Heart left ventricle (tissue), 16 donors: ENCODE measurements around the gene BTBD19. TPM values are rescaled to one million over a fixed set of nuclear protein-coding genes. Genes with fewer than 3 reads are reported as not detected.
"Not testable (repeated sequence)": the region's sequence is repeated elsewhere in the genome, so short reads cannot be mapped to it uniquely, and the experiment has no call there.

Experiments
- ATAC-seq, 4 donors: fragments of 200-7000 bp; cut with Tn5 transposase; one replicate each; pipeline ENCODE4 v1.9.1; 2020 to 2022; ENCODE audit warnings: moderate library complexity in 4 of 4, mild to moderate bottlenecking in 3 of 4, moderate number of reproducible peaks in 1 of 4
- DNase-seq, 5 donors: peaks; one replicate each; pipeline ENCODE4 v3.0.0-alpha.2; 2020
- H3K27ac ChIP-seq, 12 donors: fragments of 200-600 bp; sonication (generic) in 4 of 12; one replicate each; pipeline versions ENCODE4 v1.5.0 to v1.8.0; 2016 to 2022; ENCODE audit warnings: mild to moderate bottlenecking in 2 of 12
- H3K27me3 ChIP-seq, 9 donors: fragments of 200-600 bp; sonication (generic) in 2 of 9; one replicate each; pipeline versions ENCODE4 v1.5.1 to v1.8.0; 2016 to 2022; ENCODE audit warnings: mild to moderate bottlenecking in 3 of 9
- H3K36me3 ChIP-seq, 9 donors: fragments of 200-600 bp; sonication (generic) in 2 of 9; one replicate each; pipeline versions ENCODE4 v1.5.0 to v1.8.0; 2018 to 2022; ENCODE audit warnings: mild to moderate bottlenecking in 2 of 9
- H3K4me1 ChIP-seq, 12 donors: fragments of 200-600 bp; sonication (generic) in 4 of 12; one replicate each; pipeline versions ENCODE4 v1.5.0 to v1.8.0; 2016 to 2022; ENCODE audit warnings: mild to moderate bottlenecking in 3 of 12
- H3K4me3 ChIP-seq, 12 donors: fragments of 200-600 bp; sonication (generic) in 4 of 12; one replicate each; pipeline versions ENCODE4 v1.5.0 to v1.8.0; 2017 to 2022; ENCODE audit warnings: mild to moderate bottlenecking in 9 of 12, moderate library complexity in 4 of 12
- H3K9me3 ChIP-seq, 12 donors: fragments of 200-600 bp; sonication (generic) in 4 of 12; one replicate each; pipeline versions ENCODE4 v1.5.0 to v1.8.0; 2016 to 2022; ENCODE audit warnings: mild to moderate bottlenecking in 1 of 12
- POLR2A ChIP-seq, 2 donors: fragments of 450-650 bp; IDR thresholded peaks; one replicate each; pipeline ENCODE4 v1.6.1; 2017; ENCODE audit warnings: antibody characterized with exemption in 2 of 2, mild to moderate bottlenecking in 2 of 2, moderate library complexity in 2 of 2
- WGBS, 4 donors: extraction: QIAGEN DNeasy Blood & Tissue Kit in 2 of 4; methylation state at CpG; one replicate each; pipeline versions ENCODE4 v1.1.5 to v1.1.7; 2013 to 2018; 5-methylcytosine and 5-hydroxymethylcytosine counted together
- intact Hi-C, 10 donors: fragments of 100-400 bp; cut with DNase I; formaldehyde crosslinking; loops; one replicate each; pipeline versions ENCODE4 v1.11.1 to v1.14.2; 2022
- polyA plus RNA-seq, 2 donors: library from polyadenylated mRNA; stranded (reverse); fragments of 200-250 nt; gene quantifications; one replicate each; pipeline ENCODE4 v1.2.3, GENCODE V29; 2013
- total RNA-seq, 9 donors: library from RNA; depleted of rRNA in 2 of 9; stranded (reverse); fragments of >200 nt in 2 of 9; fragmentation: NEBNext Ultra II Directional in 3 of 9; extraction: Animal tissue kit (Norgen Biotek cat#: 25700) in 3 of 9; gene quantifications; one replicate each; pipeline versions ENCODE4 v1.1.0 to v1.2.4, GENCODE V29; 2016 to 2023
- TF ChIP-seq, protein P1 (sequence below), 12 donors: fragments of 200-600 bp; sonication (generic) in 4 of 12; IDR thresholded peaks; one replicate each; pipeline versions ENCODE4 v1.5.0 to v1.8.0; 2018 to 2022; ENCODE audit warnings: antibody characterized with exemption in 12 of 12, mild to moderate bottlenecking in 5 of 12
- donor health status: ischemic (EF 13 %, LVEDD 7.1; RV severe dilation, severe dysfunction).
- donor health status: healthy with polysubstance abuse.
- donor health status: DM: no; HTN: yes; CAD: no.
- donor health status: DM: no; HTN: no; CAD: no.
- donor health status: ischemic (EF 25% LVEDD 6.9; RV normal size, moderate dysfunction).
- donor health status: ischemic (EF 25% LVEDD 5.7; RV mildly dilated, moderate dysfunction).
- donor health status: healthy.
- donor health status: DM: yes; HTN: yes; CAD: no.
- donor health status: ischemic (EF 35%, LVEDD 5.7; RV mildly dilated, moderate dysfunction).
- donor health status: nonischemic (EF 11% LVEDD 7.7; RV severe dilation, severe dysfunction).
- donor health status: DM: yes; HTN: yes; CAD: no.
- donor health status: PGD.
- donor health status: ischemic (EF 29% LVEDD 5.4; RV normal size, mild dysfunction).
- donor health status: nonischemic (EF 23%, LVEDD 6.1; RV moderate dilation, normal function).

BTBD19 gene
- total and polyA plus RNA-seq, 11 donors = 0.56 to 7.4 (median 2.8) TPM

DNA sequence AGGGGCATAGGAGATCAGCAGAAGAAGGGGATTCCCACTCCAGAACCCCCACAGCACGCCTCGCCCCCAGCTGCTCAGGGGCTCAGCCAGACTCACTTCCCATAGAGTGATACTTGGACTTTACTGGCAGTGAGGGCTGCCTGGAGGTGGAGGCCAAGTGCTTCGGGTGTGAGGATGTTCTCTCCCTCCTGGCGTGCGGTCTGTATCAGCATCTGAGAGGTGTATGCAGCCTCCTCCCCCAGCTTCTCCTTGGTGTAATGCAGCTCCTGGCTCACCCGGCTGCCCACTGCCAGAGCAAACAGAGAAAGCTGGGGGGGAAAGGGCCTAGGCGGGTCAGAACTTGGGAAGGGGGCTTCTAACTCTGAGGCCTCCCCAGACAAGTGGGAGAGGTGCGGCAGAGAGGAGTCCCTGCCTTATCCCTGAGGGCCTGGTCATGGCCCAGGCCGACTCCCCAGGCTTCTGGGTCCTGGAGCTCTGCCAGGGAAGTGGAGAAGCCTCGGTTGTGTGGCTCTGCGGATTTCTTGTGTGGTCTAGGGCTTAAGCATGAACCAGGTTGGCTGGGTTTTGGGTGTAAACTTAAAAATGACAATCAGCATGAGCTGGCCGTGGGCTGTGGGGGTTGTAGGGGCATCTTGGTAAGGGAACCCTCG is 23.9 kb downstream of the BTBD19 start:
- Histone ChIP-seq H3K27me3 (no peaks in the 10 kb centered on the region), H3K9me3 (no peaks in the 10 kb centered on the region), H3K4me3 (no peak overlapping the region), H3K4me1 (peaks cover 0 to 23% (median 3%) of the 10 kb centered on the region in 12 donors), H3K27ac (no peak overlapping the region), H3K36me3 (no peaks in the 10 kb centered on the region)
- TF ChIP-seq, protein P1, sequence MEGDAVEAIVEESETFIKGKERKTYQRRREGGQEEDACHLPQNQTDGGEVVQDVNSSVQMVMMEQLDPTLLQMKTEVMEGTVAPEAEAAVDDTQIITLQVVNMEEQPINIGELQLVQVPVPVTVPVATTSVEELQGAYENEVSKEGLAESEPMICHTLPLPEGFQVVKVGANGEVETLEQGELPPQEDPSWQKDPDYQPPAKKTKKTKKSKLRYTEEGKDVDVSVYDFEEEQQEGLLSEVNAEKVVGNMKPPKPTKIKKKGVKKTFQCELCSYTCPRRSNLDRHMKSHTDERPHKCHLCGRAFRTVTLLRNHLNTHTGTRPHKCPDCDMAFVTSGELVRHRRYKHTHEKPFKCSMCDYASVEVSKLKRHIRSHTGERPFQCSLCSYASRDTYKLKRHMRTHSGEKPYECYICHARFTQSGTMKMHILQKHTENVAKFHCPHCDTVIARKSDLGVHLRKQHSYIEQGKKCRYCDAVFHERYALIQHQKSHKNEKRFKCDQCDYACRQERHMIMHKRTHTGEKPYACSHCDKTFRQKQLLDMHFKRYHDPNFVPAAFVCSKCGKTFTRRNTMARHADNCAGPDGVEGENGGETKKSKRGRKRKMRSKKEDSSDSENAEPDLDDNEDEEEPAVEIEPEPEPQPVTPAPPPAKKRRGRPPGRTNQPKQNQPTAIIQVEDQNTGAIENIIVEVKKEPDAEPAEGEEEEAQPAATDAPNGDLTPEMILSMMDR (IDR thresholded peaks at IDR 0.05) = no peak
- TF ChIP-seq POLR2A (IDR thresholded peaks at IDR 0.05) = no peak
- ATAC-seq = no peak
- DNase-seq = no peak
- intact Hi-C loops = loop anchor here in 4 of 10 donors (5.0 to 10.0 kb wide), 5 partner anchors 35 to 180 kb away; partner anchors contain the start of genes BEST4 (in 1 of the 4), EIF2B3 (in 1 of the 4), HECTD3 (in 1 of the 4) and UROD (in 1 of the 4)
- 76 to 80% (median 79%) methylated on average over 13 of the region's 13 CpGs for WGBS, 4 donors

DNA sequence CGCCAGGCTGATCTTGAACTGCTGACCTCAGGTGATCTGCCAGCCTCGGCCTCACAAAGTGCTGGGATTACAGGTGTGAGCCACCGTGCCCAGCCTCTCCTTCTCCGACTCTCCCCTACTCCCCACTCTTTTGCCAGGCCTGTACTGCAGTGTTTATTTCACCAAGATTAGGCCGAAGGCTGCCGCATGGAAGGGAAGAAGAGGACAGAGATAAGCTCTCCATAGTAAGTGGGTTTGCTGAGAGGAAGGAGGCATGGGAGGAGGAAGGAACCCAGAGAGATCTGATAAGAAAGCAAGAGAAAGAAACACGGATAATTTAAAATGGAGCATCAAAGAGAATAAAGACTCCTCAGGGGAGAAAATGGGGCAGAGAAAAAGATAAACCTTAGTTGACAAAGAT is 26.0 kb downstream of the BTBD19 start:
- 63 to 69% (median 67%) methylated on average over 7 of the region's 7 CpGs for WGBS, 4 donors
- Histone ChIP-seq H3K9me3 (no peaks in the 10 kb centered on the region), H3K27ac (no peak overlapping the region), H3K36me3 (no peaks in the 10 kb centered on the region), H3K4me3 (no peak overlapping the region), H3K4me1 (peaks cover 0 to 20% (median 3%) of the 10 kb centered on the region in 12 donors), H3K27me3 (no peaks in the 10 kb centered on the region)
- TF ChIP-seq, protein P1 (IDR thresholded peaks at IDR 0.05) = no peak
- TF ChIP-seq POLR2A (IDR thresholded peaks at IDR 0.05) = no peak
- no peak for DNase-seq
- no peak for ATAC-seq
- intact Hi-C loops = loop anchor here in 5 of 10 donors (2.0 to 10.0 kb wide), 6 partner anchors 37 to 466 kb away; partner anchors contain the start of genes BEST4 (in 1 of the 5), EIF2B3 (in 1 of the 5), HECTD3 (in 1 of the 5) and UROD (in 1 of the 5)

DNA sequence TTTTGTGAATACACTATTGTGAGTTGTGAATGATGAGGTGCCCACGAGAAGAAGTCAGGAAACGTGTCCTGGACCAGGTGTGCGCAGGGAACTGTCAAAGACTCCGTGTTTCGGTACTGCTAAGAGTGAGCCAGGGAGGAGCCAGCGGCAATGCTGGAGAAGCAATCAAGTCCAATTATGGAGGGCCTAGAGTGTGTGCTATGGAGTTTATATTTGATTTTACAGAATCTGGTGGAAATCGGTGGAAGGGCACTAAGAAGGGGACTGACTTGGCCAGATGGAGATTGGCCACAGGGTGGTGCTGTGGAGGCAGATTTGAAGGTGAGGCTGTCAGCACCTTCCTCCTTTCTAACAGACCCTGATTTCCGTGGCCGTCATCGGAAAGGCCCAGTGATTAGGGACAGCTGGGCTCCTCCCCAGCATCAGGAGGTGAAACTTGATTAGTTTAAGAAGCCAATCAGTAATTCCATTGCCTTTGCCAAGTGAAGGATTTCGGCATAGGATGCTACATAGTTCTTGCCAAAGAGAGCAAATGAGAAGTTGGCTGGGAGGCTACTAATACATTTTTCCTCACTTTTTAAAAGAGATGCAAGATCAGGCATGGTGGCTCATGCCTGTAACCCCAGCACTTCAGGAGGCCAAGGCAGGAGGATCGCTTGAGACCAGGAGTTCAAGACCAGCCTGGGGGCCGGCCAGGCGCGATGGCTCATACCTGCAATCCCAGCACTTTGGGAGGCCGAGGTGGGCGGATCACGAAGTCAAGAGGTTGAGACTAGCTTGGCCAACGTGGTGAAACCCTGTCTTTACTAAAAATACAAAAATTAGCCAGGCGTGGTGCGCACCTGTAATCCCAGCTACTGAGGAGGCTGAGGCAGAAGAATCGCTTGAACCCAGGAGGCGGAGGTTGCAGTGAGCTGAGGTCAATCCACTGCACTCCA is 27.7 kb downstream of the BTBD19 start:
- intact Hi-C loops = loop anchor here in 9 of 10 donors (1.0 to 10.0 kb wide), 13 partner anchors 39 to 466 kb away; partner anchors contain the start of genes HECTD3 (in 4 of the 9), EIF2B3 (in 2 of the 9), UROD (in 2 of the 9) and BEST4 (in 1 of the 9)
- peaks cover 0 to 14% (median 3%) of the 10 kb centered on the region in 12 donors for H3K4me1 ChIP-seq
- H3K4me3 ChIP-seq = no peak overlapping the region
- H3K36me3 ChIP-seq = no peaks in the 10 kb centered on the region
- peak; percentile 65 to 89 (median 87) for ATAC-seq
- H3K27me3 ChIP-seq = no peaks in the 10 kb centered on the region
- H3K27ac ChIP-seq = no peak overlapping the region
- H3K9me3 ChIP-seq = no peaks in the 10 kb centered on the region
- DNase-seq = peak; percentile 82 to 89 (median 86)
- TF ChIP-seq POLR2A (IDR thresholded peaks at IDR 0.05) = no peak
- TF ChIP-seq, protein P1 (IDR thresholded peaks at IDR 0.05) = peak; percentile 78 to 93 (median 86)
- 65 to 69% (median 66%) methylated on average over 23 of the region's 23 CpGs for WGBS, 4 donors

DNA sequence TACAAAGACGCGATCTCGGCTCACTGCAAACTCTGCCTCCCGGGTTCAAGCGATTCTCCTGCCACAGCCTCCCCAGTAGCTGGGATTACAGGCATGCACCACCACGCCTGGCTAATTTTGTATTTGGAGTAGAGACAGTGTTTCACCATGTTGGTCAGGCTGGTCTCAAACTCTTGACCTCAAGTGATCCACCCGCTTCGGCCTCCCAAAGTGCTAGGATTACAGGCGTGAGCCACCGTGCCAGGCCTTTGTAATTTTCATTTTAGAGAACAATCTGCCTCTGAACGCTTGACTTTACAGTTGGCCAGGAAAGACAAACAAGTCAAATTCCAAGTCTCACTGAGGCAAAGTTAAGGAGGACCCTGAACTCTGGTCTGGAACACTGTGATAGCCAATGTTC is 30.0 kb downstream of the BTBD19 start:
- not testable (repeated sequence) for H3K9me3 ChIP-seq, H3K27me3 ChIP-seq, H3K36me3 ChIP-seq, DNase-seq, ATAC-seq, H3K4me3 ChIP-seq, H3K27ac ChIP-seq
- intact Hi-C loops = loop anchor here in 9 of 10 donors (5.0 to 10.0 kb wide), 10 partner anchors 41 to 464 kb away; partner anchors contain the start of genes EIF2B3 (in 2 of the 9), HECTD3 (in 2 of the 9), UROD (in 2 of the 9) and BEST4 (in 1 of the 9)
- H3K4me1 ChIP-seq = peaks cover 0 to 22% (median 8%) of the 10 kb centered on the region in 12 donors
- WGBS, 4 donors = 94 to 97% (median 96%) methylated on average over 11 of the region's 11 CpGs
